Caco-2 (cell line): Measurements from ENCODE around the gene CNR2. TPM values are rescaled to one million over a fixed set of nuclear protein-coding genes. Genes with fewer than 3 reads are reported as not detected.
A peak's percentile ranks its signal among the peaks of the same experiment; 100 is the strongest.

Source experiments
- BruUV-seq: library from RNA; stranded (reverse); fragments of 400-500 nt; replicated peaks from 2 replicates; lab custom pipeline; 2021; lab: Mats Ljungman, UMichigan
- CTCF ChIA-PET: fragments of 300-600 bp; sonication (Branson Sonifier 250); formaldehyde crosslinking; loops from one replicate; lab custom pipeline; 2022; ENCODE audit warnings: antibody characterized with exemption; lab: Charles Lee
- POLR2A ChIA-PET: fragments of 300-600 bp; sonication (Branson Sonifier 250); formaldehyde crosslinking; loops from one replicate; lab custom pipeline; 2022; ENCODE audit warnings: antibody characterized with exemption; lab: Charles Lee
- DNase-seq, 2 experiments: peaks; one replicate each; pipeline versions ENCODE4 v3.0.0 to v3.0.0-alpha.2; 2020 to 2022
- H3K27me3 ChIP-seq: replicated peaks from 2 replicates; pipeline ENCODE4 v1.6.0; 2011; ENCODE audit warnings: low read length; ENCODE audit not compliant: control insufficient read depth, insufficient read depth
- H3K36me3 ChIP-seq: 2 replicates; pipeline ENCODE4 v1.5.1; 2011; ENCODE audit warnings: low read length; ENCODE audit not compliant: control insufficient read depth, insufficient read depth
- H3K4me1 ChIP-seq: fragments of 250-450 bp; sonication (Bioruptor Pico); 2 replicates; pipeline ENCODE4 v1.5.1; 2020; ENCODE audit warnings: mild to moderate bottlenecking
- H3K4me3 ChIP-seq: 2 replicates; pipeline ENCODE4 v1.5.1; 2011; ENCODE audit warnings: low read depth, mild to moderate bottlenecking, control low read depth, low read length
- H3K9me3 ChIP-seq: fragments of 250-450 bp; sonication (Bioruptor Pico); 2 replicates; pipeline ENCODE4 v1.5.1; 2020; ENCODE audit warnings: mild to moderate bottlenecking, moderate library complexity
- H3K27ac Mint-ChIP-seq: one replicate; pipeline ENCODE4 v1.8.0; 2022; ENCODE audit warnings: mixed read lengths; ENCODE audit not compliant: unreplicated experiment
- H3K27me3 Mint-ChIP-seq: one replicate; pipeline ENCODE4 v1.8.0; 2022; ENCODE audit warnings: mixed read lengths; ENCODE audit not compliant: insufficient read depth, unreplicated experiment
- H3K36me3 Mint-ChIP-seq: one replicate; pipeline ENCODE4 v1.8.0; 2022; ENCODE audit warnings: mild to moderate bottlenecking, mixed read lengths; ENCODE audit not compliant: insufficient read depth, unreplicated experiment
- H3K4me1 Mint-ChIP-seq: one replicate; pipeline ENCODE4 v1.8.0; 2022; ENCODE audit warnings: low read depth, mixed read lengths; ENCODE audit not compliant: unreplicated experiment
- H3K4me3 Mint-ChIP-seq: one replicate; pipeline ENCODE4 v1.8.0; 2022; ENCODE audit warnings: mild to moderate bottlenecking, moderate library complexity, mixed read lengths; ENCODE audit not compliant: unreplicated experiment
- H3K9me3 Mint-ChIP-seq: one replicate; pipeline ENCODE4 v1.8.0; 2022; ENCODE audit warnings: mixed read lengths; ENCODE audit not compliant: unreplicated experiment
- intact Hi-C: fragments of 100-400 bp; cut with micrococcal nuclease; formaldehyde crosslinking; loops from one replicate; pipeline ENCODE4 v1.10.0; 2022; ENCODE audit not compliant: unreplicated experiment
- total RNA-seq: library from RNA; stranded (reverse); gene quantifications from 2 replicates; pipeline ENCODE4 v1.2.3, GENCODE V29; 2022
- TF ChIP-seq, protein P1 (sequence below), 2 experiments: fragments of 200-600 bp in 1 of 2; IDR thresholded peaks; 1 replicate in 1 of 2; 2 replicates in 1 of 2; pipeline versions ENCODE4 v1.5.1 to v1.8.0; 2011 to 2022; ENCODE audit warnings: antibody characterized with exemption in 1 of 2, control low read depth in 1 of 2, inconsistent platforms in 1 of 2, low read depth in 1 of 2, low read length in 1 of 2, mild to moderate bottlenecking in 1 of 2, moderate library complexity in 1 of 2; ENCODE audit not compliant: insufficient read depth in 1 of 2, severe bottlenecking in 1 of 2, unreplicated experiment in 1 of 2

CNR2 gene
- total RNA-seq, 1 experiment from 2014 or later = not detected

DNA sequence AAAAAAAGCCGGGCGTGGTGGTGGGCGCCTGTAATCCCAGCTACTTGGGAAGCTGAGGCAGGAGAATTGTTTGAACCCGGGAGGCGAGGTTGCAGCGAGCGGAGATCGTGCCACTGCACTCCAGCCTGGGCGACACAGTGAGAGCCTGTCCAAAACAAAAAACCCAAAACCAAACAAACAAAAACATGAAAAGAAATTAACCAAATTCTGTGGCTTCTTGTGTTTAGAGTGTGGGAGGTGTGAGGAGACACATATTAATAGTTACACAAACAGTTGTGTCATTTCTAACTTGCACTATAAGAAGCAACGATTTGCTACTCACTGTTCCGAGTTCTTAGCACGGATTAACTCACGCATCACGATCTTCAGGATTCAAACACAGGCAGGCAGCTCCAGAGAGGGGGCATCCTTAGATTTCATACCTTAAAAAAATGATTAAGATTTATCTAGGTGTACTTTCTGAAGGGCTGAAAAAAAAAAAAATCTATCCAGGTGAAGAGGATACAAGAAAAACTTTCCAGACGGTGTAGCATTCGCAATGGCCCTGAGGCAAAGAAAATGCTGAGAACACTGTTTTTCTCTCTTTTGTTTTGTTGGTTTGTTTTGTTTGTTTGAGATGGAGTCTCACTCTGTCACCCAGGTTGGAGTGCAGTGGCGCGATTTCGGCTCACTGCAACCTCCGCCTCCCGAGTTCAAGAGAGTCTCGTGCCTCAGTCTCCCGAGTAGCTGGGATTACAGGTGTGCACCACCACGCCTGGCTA lies 87.2 kb downstream of the CNR2 start:
- Mint-ChIP-seq H3K27ac (peak overlapping the region; percentile 88), H3K36me3 (peaks cover 6% of the 10 kb centered on the region), H3K9me3 (no peaks in the 10 kb centered on the region), H3K27me3 (no peaks in the 10 kb centered on the region), H3K4me3 (peak overlapping the region; percentile 85), H3K4me1 (no peaks in the 10 kb centered on the region)
- no peaks in the 10 kb centered on the region for H3K27me3 ChIP-seq
- H3K4me1 ChIP-seq = no peaks in the 10 kb centered on the region
- ChIA-PET CTCF (interaction anchor here (0.6 to 0.7 kb wide), 4 partner anchors 12 to 324 kb away, joined by 3 read pairs; no protein-coding TSS in a partner anchor), POLR2A (interaction anchor here (0.6 to 1.3 kb wide), 9 partner anchors 12 to 818 kb away, joined by 3 to 11 read pairs (median 5); partner anchors contain the start of genes GALE and PNRC2)
- peak overlapping the region; percentile 76 for H3K4me3 ChIP-seq
- no TSS peak for BruUV-seq
- DNase-seq = no peak
- TF ChIP-seq, protein P1, sequence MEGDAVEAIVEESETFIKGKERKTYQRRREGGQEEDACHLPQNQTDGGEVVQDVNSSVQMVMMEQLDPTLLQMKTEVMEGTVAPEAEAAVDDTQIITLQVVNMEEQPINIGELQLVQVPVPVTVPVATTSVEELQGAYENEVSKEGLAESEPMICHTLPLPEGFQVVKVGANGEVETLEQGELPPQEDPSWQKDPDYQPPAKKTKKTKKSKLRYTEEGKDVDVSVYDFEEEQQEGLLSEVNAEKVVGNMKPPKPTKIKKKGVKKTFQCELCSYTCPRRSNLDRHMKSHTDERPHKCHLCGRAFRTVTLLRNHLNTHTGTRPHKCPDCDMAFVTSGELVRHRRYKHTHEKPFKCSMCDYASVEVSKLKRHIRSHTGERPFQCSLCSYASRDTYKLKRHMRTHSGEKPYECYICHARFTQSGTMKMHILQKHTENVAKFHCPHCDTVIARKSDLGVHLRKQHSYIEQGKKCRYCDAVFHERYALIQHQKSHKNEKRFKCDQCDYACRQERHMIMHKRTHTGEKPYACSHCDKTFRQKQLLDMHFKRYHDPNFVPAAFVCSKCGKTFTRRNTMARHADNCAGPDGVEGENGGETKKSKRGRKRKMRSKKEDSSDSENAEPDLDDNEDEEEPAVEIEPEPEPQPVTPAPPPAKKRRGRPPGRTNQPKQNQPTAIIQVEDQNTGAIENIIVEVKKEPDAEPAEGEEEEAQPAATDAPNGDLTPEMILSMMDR (IDR thresholded peaks at IDR 0.05; ENCODE audit: insufficient read depth in 1 of 2, low read depth in 1 of 2, low read length in 1 of 2, severe bottlenecking in 1 of 2, unreplicated experiment in 1 of 2) = no peak
- H3K9me3 ChIP-seq = no peaks in the 10 kb centered on the region
- H3K36me3 ChIP-seq = no peaks in the 10 kb centered on the region
- intact Hi-C loops = loop anchor here (1.0 kb wide), 1 partner anchor 17 kb away; no protein-coding TSS in a partner anchor

DNA sequence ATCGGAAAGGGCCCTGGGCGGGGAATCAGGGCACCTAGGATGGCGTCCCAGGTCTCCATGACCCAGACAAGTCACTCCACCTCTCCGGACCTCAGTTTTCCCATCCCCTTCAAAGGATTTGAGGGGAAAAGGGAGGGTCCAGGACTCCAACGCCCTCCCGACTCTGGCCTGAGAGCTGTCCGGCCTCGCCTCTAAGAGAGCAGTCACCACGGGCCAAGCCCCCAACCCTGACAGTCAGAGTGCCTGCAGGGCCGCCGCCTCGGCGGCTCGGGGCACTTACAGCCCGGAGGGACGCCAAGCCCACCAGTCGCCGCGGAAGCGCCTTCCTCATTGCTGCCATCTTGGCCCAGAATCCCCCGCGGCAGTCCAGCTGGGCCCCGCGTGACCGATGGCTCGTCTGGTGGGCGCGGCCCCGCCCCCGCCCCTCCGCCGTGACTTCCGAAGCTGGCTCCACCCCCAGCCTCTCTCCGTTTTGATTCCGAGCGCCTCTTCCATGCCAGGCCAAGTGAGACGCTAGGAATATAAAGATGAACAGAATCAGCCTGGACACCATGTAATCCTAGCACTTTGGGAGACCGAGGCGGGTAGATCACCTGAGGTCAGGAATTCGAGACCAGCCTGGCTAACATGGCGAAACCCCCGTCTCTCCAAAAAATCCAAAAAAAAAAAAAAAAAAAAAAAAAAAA lies 87.9 kb downstream of the CNR2 start, which contains the start of gene HMGCL:
HMGCL (minus strand) TSS at position 354 of the 686 bp plus-strand sequence; CDS start at position 340, 14 bp downstream.
- Mint-ChIP-seq H3K36me3 (peaks cover 6% of the 10 kb centered on the region), H3K27ac (peak within 1 kb of the TSS; percentile 88), H3K4me1 (no peaks in the 10 kb centered on the region), H3K4me3 (peak within 1 kb of the TSS; percentile 85), H3K9me3 (no peaks in the 10 kb centered on the region), H3K27me3 (no peaks in the 10 kb centered on the region)
- BruUV-seq = no TSS peak
- Histone ChIP-seq H3K4me1 (no peaks in the 10 kb centered on the region), H3K9me3 (no peaks in the 10 kb centered on the region), H3K4me3 (peak within 1 kb of the TSS; percentile 76), H3K36me3 (no peaks in the 10 kb centered on the region), H3K27me3 (no peaks in the 10 kb centered on the region)
- intact Hi-C loops = loop anchor here (1.0 kb wide), 1 partner anchor 16 kb away; no protein-coding TSS in a partner anchor
- CTCF ChIA-PET = interaction anchor here (0.5 to 0.7 kb wide), 6 partner anchors 13 to 325 kb away, joined by 3 read pairs; partner anchors contain the start of gene GALE
- POLR2A ChIA-PET = interaction anchor here (0.6 to 1.3 kb wide), 9 partner anchors 13 to 819 kb away, joined by 3 to 11 read pairs (median 5); partner anchors contain the start of genes GALE and PNRC2
- TF ChIP-seq, protein P1 (IDR thresholded peaks at IDR 0.05; ENCODE audit: insufficient read depth in 1 of 2, low read depth in 1 of 2, low read length in 1 of 2, severe bottlenecking in 1 of 2, unreplicated experiment in 1 of 2) = no peak
- peak; percentile 83 to 85 for DNase-seq

DNA sequence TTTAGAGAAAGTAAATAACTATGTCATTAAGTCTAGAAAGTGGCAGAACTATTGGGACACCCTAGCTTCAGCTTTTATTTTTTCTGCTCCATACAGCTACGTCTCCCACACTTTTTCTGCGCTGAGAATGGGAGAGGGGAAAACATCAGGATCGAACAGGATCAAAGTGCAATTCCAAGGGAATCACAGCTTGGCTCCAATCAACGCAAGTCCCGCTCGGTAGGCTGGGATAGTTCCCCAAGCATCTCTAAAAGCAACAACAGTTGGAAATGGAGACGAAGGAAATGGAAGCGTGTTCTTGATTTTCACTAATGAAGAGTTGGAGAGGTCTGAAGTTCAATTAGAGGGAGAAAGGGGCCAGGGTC lies 88.5 kb downstream of the CNR2 start:
- Mint-ChIP-seq H3K36me3 (peaks cover 6% of the 10 kb centered on the region), H3K9me3 (no peaks in the 10 kb centered on the region), H3K27ac (peak overlapping the region; percentile 88), H3K27me3 (no peaks in the 10 kb centered on the region), H3K4me3 (peak overlapping the region; percentile 85), H3K4me1 (no peaks in the 10 kb centered on the region)
- TSS peak; percentile 82 for BruUV-seq
- H3K9me3 ChIP-seq = no peaks in the 10 kb centered on the region
- CTCF ChIA-PET = interaction anchor here (0.5 to 0.6 kb wide), 3 partner anchors 24 to 321 kb away, joined by 3 to 4 read pairs (median 3); partner anchors contain the start of gene GALE
- no peak for DNase-seq
- POLR2A ChIA-PET = interaction anchor here (0.5 to 1.3 kb wide), 3 partner anchors 25 to 102 kb away, joined by 3 to 5 read pairs (median 5); partner anchors contain the start of genes GALE and PITHD1
- TF ChIP-seq, protein P1 (IDR thresholded peaks at IDR 0.05; ENCODE audit: insufficient read depth in 1 of 2, low read depth in 1 of 2, low read length in 1 of 2, severe bottlenecking in 1 of 2, unreplicated experiment in 1 of 2) = no peak
- peak overlapping the region; percentile 76 for H3K4me3 ChIP-seq
- intact Hi-C loops = loop anchor here (1.0 kb wide), 1 partner anchor 15 kb away; no protein-coding TSS in a partner anchor
- H3K4me1 ChIP-seq = no peaks in the 10 kb centered on the region
- no peaks in the 10 kb centered on the region for H3K27me3 ChIP-seq
- H3K36me3 ChIP-seq = no peaks in the 10 kb centered on the region
